Loucy (cell line): ENCODE results near the gene PPIE.

Source experiments
- H2AFZ ChIP-seq: fragments of 200-600 bp; sonication (generic); 2 replicates; pipeline ENCODE4 v1.6.0; 2016; ENCODE audit warnings: antibody characterized with exemption, mild to moderate bottlenecking, low read length, moderate library complexity
- H3F3A ChIP-seq: fragments of 200-600 bp; 2 replicates; pipeline ENCODE4 v1.6.0; 2016; ENCODE audit warnings: antibody characterized with exemption, low read depth, mild to moderate bottlenecking
- H3K27me3 ChIP-seq: fragments of 200-600 bp; sonication (generic); 2 replicates; pipeline ENCODE4 v1.6.1; 2014; ENCODE audit warnings: low read length, mild to moderate bottlenecking; ENCODE audit not compliant: insufficient read depth, poor library complexity, severe bottlenecking
- H3K36me3 ChIP-seq: fragments of 200-600 bp; sonication (generic); 2 replicates; pipeline ENCODE4 v1.6.1; 2016; ENCODE audit warnings: low read length; ENCODE audit not compliant: insufficient read depth
- H3K4me1 ChIP-seq: fragments of 200-600 bp; sonication (generic); 2 replicates; pipeline ENCODE4 v1.5.1; 2014; ENCODE audit warnings: low read length, mild to moderate bottlenecking; ENCODE audit not compliant: insufficient read depth, poor library complexity, severe bottlenecking
- H3K4me2 ChIP-seq: fragments of 200-600 bp; sonication (generic); 2 replicates; pipeline ENCODE4 v1.6.0; 2014; ENCODE audit warnings: antibody characterized with exemption, low read length, low read depth, mild to moderate bottlenecking; ENCODE audit not compliant: poor library complexity, severe bottlenecking
- H3K4me3 ChIP-seq: fragments of 200-600 bp; sonication (generic); 2 replicates; pipeline ENCODE4 v1.5.1; 2014; ENCODE audit warnings: low read length, mild to moderate bottlenecking, mixed read lengths; ENCODE audit not compliant: poor library complexity, severe bottlenecking
- H3K79me2 ChIP-seq: fragments of 200-600 bp; sonication (generic); 2 replicates; pipeline ENCODE4 v1.6.1; 2014; ENCODE audit warnings: low read length; ENCODE audit not compliant: insufficient read depth
- H3K9ac ChIP-seq: fragments of 200-600 bp; sonication (generic); 2 replicates; pipeline ENCODE4 v1.6.0; 2014; ENCODE audit warnings: mild to moderate bottlenecking, low read depth, low read length, moderate library complexity; ENCODE audit not compliant: poor library complexity, severe bottlenecking
- H3K9me2 ChIP-seq: fragments of 200-600 bp; sonication (generic); replicated peaks from 2 replicates; pipeline ENCODE4 v1.6.1; 2016; ENCODE audit warnings: low read depth, low read length, mixed read lengths
- H3K9me3 ChIP-seq: fragments of 200-600 bp; sonication (generic); 2 replicates; pipeline ENCODE4 v1.6.1; 2014; ENCODE audit warnings: mild to moderate bottlenecking, antibody characterized with exemption, low read length, low read depth; ENCODE audit not compliant: insufficient read depth
- H4K20me1 ChIP-seq: fragments of 200-600 bp; sonication (generic); 2 replicates; pipeline ENCODE4 v1.6.0; 2014; ENCODE audit warnings: antibody characterized with exemption, low read length, mild to moderate bottlenecking; ENCODE audit not compliant: insufficient read depth, poor library complexity, severe bottlenecking
- EZH2phosphoT487 ChIP-seq: fragments of 200-600 bp; IDR thresholded peaks from 2 replicates; pipeline ENCODE4 v1.6.1; 2018; ENCODE audit warnings: antibody characterized with exemption, mild to moderate bottlenecking, moderate library complexity, borderline replicate concordance
- TF ChIP-seq, protein P1 (sequence below): fragments of 200-600 bp; sonication (generic); conservative IDR thresholded peaks from 2 replicates; pipeline ENCODE4 v1.5.1; 2014; ENCODE audit warnings: mild to moderate bottlenecking, antibody characterized with exemption, low read length

Gene PPIE

DNA sequence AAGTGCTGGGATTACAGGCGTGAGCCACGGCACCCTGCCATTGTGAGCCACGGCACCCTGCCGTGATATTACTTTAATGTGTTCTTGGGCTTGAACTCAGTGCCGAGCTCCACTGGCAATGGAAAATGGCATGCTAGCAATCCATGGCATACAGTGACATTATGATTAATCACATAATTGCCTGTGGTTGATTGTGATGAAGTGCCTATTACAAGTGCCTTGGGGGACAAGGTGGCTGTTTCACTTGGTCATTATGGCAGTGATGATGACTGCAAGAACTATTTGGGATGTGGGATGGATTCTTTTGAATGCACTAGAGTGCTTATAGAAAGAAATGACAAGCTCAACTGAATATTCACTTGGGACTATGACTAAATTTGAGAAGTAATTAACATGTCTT lies 25.1 kb upstream of the PPIE start:
- Histone ChIP-seq H3K79me2 (no peaks in the 10 kb centered on the region), H3K27me3 (no peaks in the 10 kb centered on the region), H2AFZ (no peak overlapping the region), H3K9ac (no peak overlapping the region), H3K4me3 (no peak overlapping the region), H3F3A (no peaks in the 10 kb centered on the region), H3K36me3 (no peaks in the 10 kb centered on the region), H3K9me2 (no peaks in the 10 kb centered on the region), H4K20me1 (no peaks in the 10 kb centered on the region), H3K9me3 (no peaks in the 10 kb centered on the region), H3K4me2 (no peak overlapping the region), H3K4me1 (no peaks in the 10 kb centered on the region)
- TF ChIP-seq, protein P1, sequence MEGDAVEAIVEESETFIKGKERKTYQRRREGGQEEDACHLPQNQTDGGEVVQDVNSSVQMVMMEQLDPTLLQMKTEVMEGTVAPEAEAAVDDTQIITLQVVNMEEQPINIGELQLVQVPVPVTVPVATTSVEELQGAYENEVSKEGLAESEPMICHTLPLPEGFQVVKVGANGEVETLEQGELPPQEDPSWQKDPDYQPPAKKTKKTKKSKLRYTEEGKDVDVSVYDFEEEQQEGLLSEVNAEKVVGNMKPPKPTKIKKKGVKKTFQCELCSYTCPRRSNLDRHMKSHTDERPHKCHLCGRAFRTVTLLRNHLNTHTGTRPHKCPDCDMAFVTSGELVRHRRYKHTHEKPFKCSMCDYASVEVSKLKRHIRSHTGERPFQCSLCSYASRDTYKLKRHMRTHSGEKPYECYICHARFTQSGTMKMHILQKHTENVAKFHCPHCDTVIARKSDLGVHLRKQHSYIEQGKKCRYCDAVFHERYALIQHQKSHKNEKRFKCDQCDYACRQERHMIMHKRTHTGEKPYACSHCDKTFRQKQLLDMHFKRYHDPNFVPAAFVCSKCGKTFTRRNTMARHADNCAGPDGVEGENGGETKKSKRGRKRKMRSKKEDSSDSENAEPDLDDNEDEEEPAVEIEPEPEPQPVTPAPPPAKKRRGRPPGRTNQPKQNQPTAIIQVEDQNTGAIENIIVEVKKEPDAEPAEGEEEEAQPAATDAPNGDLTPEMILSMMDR: no peak
- no peak for TF ChIP-seq EZH2phosphoT487

DNA sequence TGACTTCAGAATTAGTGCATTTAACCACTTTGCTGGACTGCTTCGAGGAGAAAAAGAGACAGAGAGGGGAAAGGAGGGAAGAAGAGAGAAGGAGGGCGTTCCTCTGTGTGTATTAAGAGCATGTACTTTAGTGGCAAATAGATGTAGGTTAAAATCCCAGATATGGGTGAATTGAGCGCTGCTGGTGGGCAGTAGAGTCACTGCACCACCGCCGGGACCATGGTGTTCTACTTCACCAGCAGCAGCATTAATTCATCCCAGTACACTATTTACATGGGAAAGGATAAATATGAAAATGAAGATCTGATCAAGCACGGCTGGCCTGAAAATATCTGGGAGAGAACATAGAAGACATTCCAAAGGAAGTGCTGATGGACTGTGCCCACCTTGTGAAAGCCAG lies 20.9 kb upstream of the PPIE start:
- Histone ChIP-seq H3K36me3 (no peaks in the 10 kb centered on the region), H2AFZ (no peak overlapping the region), H3K4me2 (no peak overlapping the region), H3K79me2 (no peaks in the 10 kb centered on the region), H3K4me3 (no peak overlapping the region), H3K4me1 (no peaks in the 10 kb centered on the region), H3F3A (no peaks in the 10 kb centered on the region), H3K9me3 (no peaks in the 10 kb centered on the region), H4K20me1 (no peaks in the 10 kb centered on the region), H3K9me2 (no peaks in the 10 kb centered on the region), H3K9ac (no peak overlapping the region), H3K27me3 (no peaks in the 10 kb centered on the region)
- TF ChIP-seq, protein P1: no peak
- TF ChIP-seq EZH2phosphoT487: no peak

DNA sequence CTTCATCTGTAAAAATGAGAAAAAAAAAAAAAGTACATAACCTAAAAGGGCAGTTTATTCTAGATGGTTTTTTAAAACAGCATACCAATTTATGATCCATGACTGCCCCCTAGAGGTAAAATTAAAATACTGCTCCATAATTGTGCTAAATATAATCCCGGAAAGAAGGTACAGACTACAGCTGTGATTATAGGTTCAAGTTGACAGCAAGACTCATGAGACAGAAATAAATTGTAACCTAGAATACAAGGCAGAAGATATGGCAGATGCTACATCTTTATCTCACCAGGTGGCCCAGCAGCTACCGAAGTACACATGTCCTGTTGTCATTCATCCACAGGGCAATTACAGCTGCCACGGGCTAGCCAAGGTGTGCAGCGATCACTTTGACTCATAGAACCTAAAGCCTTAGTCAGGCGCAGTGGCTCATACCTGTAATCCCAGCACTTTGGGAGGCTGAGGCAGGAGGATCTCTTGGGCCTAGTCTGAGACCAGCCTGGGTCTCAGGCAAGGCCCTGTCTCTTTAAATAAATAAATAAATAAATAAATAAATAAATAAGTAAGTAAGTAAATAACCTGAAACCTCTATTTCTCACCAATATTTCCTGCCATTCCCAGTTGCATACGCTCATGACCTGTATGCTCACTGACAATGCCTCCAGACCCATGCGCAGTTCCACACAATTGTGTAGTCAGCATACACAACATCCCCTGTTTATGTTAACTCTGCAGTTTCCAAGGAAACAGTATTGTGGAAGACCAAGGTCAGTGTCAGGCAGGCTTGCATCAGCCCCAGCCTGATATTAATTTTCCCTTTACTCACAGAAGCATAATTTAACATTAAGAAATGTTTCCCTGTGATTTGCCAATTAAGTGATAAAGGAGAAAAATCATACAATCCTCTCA lies 18.3 kb upstream of the PPIE start:
- H2AFZ ChIP-seq: no peak overlapping the region
- H3K79me2 ChIP-seq: no peaks in the 10 kb centered on the region
- H3F3A ChIP-seq: no peaks in the 10 kb centered on the region
- H3K4me3 ChIP-seq: no peak overlapping the region
- TF ChIP-seq EZH2phosphoT487: no peak
- TF ChIP-seq, protein P1: peak; percentile 76
- no peaks in the 10 kb centered on the region for H3K9me2 ChIP-seq
- no peaks in the 10 kb centered on the region for H3K27me3 ChIP-seq
- no peak overlapping the region for H3K4me2 ChIP-seq
- no peaks in the 10 kb centered on the region for H3K9me3 ChIP-seq
- H3K4me1 ChIP-seq: no peaks in the 10 kb centered on the region
- H3K9ac ChIP-seq: no peak overlapping the region
- H3K36me3 ChIP-seq: no peaks in the 10 kb centered on the region
- no peaks in the 10 kb centered on the region for H4K20me1 ChIP-seq
